ENCODE measurements around the gene CLK1. TPM values are rescaled to one million over a fixed set of nuclear protein-coding genes. Genes with fewer than 3 reads are reported as not detected.
A peak's percentile ranks its signal among the peaks of the same experiment; 100 is the strongest.
"Not testable (repeated sequence)": the region's sequence is repeated elsewhere in the genome, so short reads cannot be mapped to it uniquely, and the experiment has no call there.

The CLK1 gene
- total and polyA plus RNA-seq, 3 experiments from 2014 or later, result 44.8 to 114 (median 110) TPM

DNA sequence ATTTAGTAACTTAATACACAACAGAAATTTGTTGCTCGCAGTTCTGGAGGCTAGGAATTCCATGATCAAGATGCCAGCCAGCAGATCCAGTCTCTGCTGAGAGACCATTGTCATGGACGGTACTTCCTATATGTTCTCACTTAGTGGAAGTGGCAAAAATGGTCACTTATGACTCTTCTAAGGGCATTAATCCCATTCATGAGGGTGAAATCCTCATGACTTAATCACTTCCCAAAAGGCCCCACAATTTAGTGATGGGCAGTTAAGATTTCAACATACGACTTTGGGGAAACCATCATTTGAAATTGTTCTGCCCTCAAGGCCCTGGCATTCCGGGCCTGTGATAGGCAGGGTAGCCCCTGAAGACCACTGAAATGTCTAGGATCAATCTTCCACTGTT lies 29.8 kb downstream of the CLK1 start:
- H3K4me1 Mint-ChIP-seq, result no peaks in the 10 kb centered on the region
- Histone ChIP-seq H3K9me3 (ENCODE audit: low read length) (peaks cover 4% of the 10 kb centered on the region), H3K36me3 (ENCODE audit: insufficient read depth, low read length) (no peaks in the 10 kb centered on the region), H3K4me3 (ENCODE audit: low read length) (no peak overlapping the region), H3K4me1 (ENCODE audit: insufficient read depth, low read length) (no peaks in the 10 kb centered on the region), H3K27ac (ENCODE audit: low read depth, low read length) (no peak overlapping the region), H3K27me3 (ENCODE audit: insufficient read depth, low read length, poor library complexity, severe bottlenecking) (no peaks in the 10 kb centered on the region)
- H3K27ac Mint-ChIP-seq, result peak overlapping the region in 1 of 8 donors; percentile 44
- H3K9me3 Mint-ChIP-seq, result peaks cover 0 to 14% (median 12%) of the 10 kb centered on the region in 5 donors
- ChIA-PET POLR2A (no interaction called here), CTCF (no interaction called here)
- peaks cover 0 to 4% of the 10 kb centered on the region in 2 donors for H3K27me3 Mint-ChIP-seq
- H3K36me3 Mint-ChIP-seq, result peaks cover 0 to 20% (median 1%) of the 10 kb centered on the region in 3 donors
- no peak overlapping the region for H3K4me3 Mint-ChIP-seq
- no peak for DNase-seq

DNA sequence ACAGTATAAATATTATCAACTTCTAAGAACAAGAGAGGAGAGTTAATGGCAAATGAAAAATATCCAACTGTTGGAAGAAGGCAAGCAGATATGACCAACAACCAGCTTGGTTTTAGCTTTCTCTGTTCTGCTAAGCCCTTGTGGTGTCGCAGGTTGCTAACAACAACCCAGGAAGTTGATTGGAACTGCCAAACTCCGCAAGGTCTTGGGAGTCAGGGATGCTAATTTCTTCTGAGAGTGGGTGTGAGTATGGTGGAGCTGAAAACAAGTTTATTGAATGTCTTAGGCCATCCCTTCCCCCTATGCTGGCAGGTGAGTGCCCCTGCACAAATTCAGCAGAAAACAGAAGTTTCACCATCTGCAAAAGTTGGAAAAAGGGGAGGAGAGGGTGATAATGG lies 35.2 kb downstream of the CLK1 start:
- no peaks in the 10 kb centered on the region for H3K27me3 ChIP-seq (ENCODE audit: insufficient read depth, low read length, poor library complexity, severe bottlenecking)
- H3K9me3 ChIP-seq (ENCODE audit: low read length), result no peaks in the 10 kb centered on the region
- POLR2A ChIA-PET, result no interaction called here
- CTCF ChIA-PET, result no interaction called here
- no peak overlapping the region for H3K4me3 ChIP-seq (ENCODE audit: low read length)
- H3K27me3 Mint-ChIP-seq, result no peaks in the 10 kb centered on the region
- no peak overlapping the region for H3K27ac ChIP-seq (ENCODE audit: low read depth, low read length)
- peaks cover 0 to 15% (median 1%) of the 10 kb centered on the region in 3 donors for H3K36me3 Mint-ChIP-seq
- no peaks in the 10 kb centered on the region for H3K36me3 ChIP-seq (ENCODE audit: insufficient read depth, low read length)
- no peak overlapping the region for H3K4me3 Mint-ChIP-seq
- no peaks in the 10 kb centered on the region for H3K4me1 Mint-ChIP-seq
- H3K4me1 ChIP-seq (ENCODE audit: insufficient read depth, low read length), result no peaks in the 10 kb centered on the region
- no peak for DNase-seq
- no peak overlapping the region for H3K27ac Mint-ChIP-seq
- H3K9me3 Mint-ChIP-seq, result no peaks in the 10 kb centered on the region

DNA sequence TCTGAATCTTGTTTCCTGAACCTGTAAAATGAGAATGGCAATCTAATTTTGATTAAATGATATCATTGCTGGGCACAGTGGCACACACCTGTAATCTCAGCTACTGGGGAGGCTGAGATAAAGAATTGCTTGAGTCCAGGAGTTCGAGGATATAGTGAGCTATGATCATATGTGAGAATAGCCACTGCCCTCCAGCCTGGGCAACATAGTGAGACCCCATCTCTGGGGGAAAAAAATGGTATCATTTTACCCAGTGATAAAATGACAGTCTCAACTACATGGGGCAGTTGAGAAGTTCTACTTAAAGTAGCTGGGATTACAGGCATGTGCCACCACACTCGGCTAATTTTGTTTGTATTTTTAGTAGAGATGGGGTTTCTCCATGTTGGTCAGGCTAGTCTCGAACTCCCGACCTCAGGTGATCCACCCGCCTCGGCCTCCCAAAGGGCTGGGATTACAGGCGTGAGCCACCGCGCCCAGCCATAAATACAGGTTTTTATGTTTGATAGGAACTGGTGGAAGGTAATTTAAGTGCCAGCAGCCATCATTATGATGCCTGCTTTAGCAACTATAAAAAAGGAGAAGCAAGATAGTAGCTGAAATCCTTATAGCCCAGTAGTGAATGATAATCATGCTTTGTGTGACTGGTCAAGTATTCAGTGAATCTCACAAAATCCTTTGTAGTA lies 35.7 kb downstream of the CLK1 start:
- DNase-seq, result no peak
- no peak overlapping the region for H3K27ac ChIP-seq (ENCODE audit: low read depth, low read length)
- Mint-ChIP-seq H3K27me3 (no peaks in the 10 kb centered on the region), H3K4me1 (no peaks in the 10 kb centered on the region), H3K27ac (no peak overlapping the region), H3K9me3 (no peaks in the 10 kb centered on the region), H3K4me3 (no peak overlapping the region), H3K36me3 (peaks cover 0 to 18% (median 1%) of the 10 kb centered on the region in 3 donors)
- H3K36me3 ChIP-seq (ENCODE audit: insufficient read depth, low read length), result no peaks in the 10 kb centered on the region
- ChIA-PET CTCF (no interaction called here), POLR2A (no interaction called here)
- no peak overlapping the region for H3K4me3 ChIP-seq (ENCODE audit: low read length)
- no peaks in the 10 kb centered on the region for H3K4me1 ChIP-seq (ENCODE audit: insufficient read depth, low read length)
- no peaks in the 10 kb centered on the region for H3K27me3 ChIP-seq (ENCODE audit: insufficient read depth, low read length, poor library complexity, severe bottlenecking)
- no peaks in the 10 kb centered on the region for H3K9me3 ChIP-seq (ENCODE audit: low read length)

DNA sequence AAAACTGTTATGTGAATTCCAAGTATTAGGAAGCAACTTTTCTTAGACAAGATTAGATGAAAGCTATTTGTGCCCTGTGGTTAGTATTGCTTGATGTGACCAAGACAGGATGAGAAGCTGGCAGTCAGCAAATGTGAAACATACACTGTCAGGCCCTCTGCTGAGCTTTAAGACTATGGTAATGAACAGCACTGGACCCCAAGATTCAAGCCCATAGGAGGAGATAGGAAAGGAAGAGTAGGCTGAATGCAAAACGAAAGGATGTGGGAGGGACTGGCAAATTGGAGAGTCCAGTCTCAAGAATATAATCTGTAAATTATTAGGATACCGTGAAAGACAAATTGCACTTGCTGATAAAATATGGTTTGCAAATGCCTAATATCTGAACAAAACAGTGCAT lies 36.4 kb downstream of the CLK1 start:
- H3K36me3 ChIP-seq (ENCODE audit: insufficient read depth, low read length), result no peaks in the 10 kb centered on the region
- H3K27ac Mint-ChIP-seq, result peak overlapping the region in 2 of 8 donors; percentile 4 to 69
- H3K27me3 Mint-ChIP-seq, result no peaks in the 10 kb centered on the region
- no peaks in the 10 kb centered on the region for H3K4me1 Mint-ChIP-seq
- CTCF ChIA-PET, result no interaction called here
- no peak overlapping the region for H3K4me3 ChIP-seq (ENCODE audit: low read length)
- no peaks in the 10 kb centered on the region for H3K4me1 ChIP-seq (ENCODE audit: insufficient read depth, low read length)
- no peak for DNase-seq
- POLR2A ChIA-PET, result no interaction called here
- no peaks in the 10 kb centered on the region for H3K9me3 Mint-ChIP-seq
- no peak overlapping the region for H3K27ac ChIP-seq (ENCODE audit: low read depth, low read length)
- H3K9me3 ChIP-seq (ENCODE audit: low read length), result no peaks in the 10 kb centered on the region
- peaks cover 0 to 19% (median 1%) of the 10 kb centered on the region in 3 donors for H3K36me3 Mint-ChIP-seq
- no peaks in the 10 kb centered on the region for H3K27me3 ChIP-seq (ENCODE audit: insufficient read depth, low read length, poor library complexity, severe bottlenecking)
- H3K4me3 Mint-ChIP-seq, result no peak overlapping the region

DNA sequence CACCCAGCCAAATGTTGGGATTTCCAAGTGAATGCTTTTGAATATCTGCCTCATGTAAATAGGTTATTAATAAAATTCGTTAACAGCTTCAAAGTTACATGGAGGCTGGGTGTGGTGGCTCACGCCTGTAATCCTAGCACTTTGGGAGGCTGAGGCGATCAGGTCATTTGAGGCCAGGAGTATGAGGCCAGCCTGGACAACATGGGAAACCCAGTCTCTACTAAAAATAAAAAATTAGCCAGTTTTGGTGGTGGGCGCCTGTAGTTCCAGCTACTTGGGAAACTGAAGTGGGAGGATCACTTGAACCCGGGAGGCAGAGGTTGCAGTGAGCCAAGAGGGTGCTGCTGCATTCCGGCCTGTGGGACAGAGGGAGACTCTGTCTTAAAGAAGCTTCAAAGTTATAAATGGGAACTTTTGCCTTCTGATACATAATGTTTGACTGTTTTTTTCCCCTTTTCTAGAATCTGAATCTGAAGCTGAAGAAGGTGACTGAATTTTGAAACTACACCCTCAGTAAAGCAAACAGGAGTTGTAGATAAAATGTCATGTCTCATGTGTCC lies 42.7 kb downstream of the CLK1 start:
- H3K27me3 Mint-ChIP-seq, result no peaks in the 10 kb centered on the region
- Histone ChIP-seq H3K4me3 (ENCODE audit: low read length) (no peak overlapping the region), H3K27me3 (ENCODE audit: insufficient read depth, low read length, poor library complexity, severe bottlenecking) (no peaks in the 10 kb centered on the region), H3K9me3 (ENCODE audit: low read length) (no peaks in the 10 kb centered on the region), H3K4me1 (ENCODE audit: insufficient read depth, low read length) (no peaks in the 10 kb centered on the region), H3K27ac (ENCODE audit: low read depth, low read length) (no peak overlapping the region), H3K36me3 (ENCODE audit: insufficient read depth, low read length) (peaks cover 48% of the 10 kb centered on the region)
- no peak for DNase-seq
- H3K9me3 Mint-ChIP-seq, result no peaks in the 10 kb centered on the region
- no peak overlapping the region for H3K4me3 Mint-ChIP-seq
- H3K27ac Mint-ChIP-seq, result peak overlapping the region in 4 of 8 donors; percentile 19 to 62 (median 28)
- ChIA-PET POLR2A (no interaction called here), CTCF (interaction anchor here (1.2 kb wide), 1 partner anchor 76 kb away, joined by 3 read pairs; no protein-coding TSS in a partner anchor)
- peaks cover 0 to 15% (median 5%) of the 10 kb centered on the region in 3 donors for H3K4me1 Mint-ChIP-seq
- peaks cover 15 to 67% (median 17%) of the 10 kb centered on the region in 3 donors for H3K36me3 Mint-ChIP-seq

DNA sequence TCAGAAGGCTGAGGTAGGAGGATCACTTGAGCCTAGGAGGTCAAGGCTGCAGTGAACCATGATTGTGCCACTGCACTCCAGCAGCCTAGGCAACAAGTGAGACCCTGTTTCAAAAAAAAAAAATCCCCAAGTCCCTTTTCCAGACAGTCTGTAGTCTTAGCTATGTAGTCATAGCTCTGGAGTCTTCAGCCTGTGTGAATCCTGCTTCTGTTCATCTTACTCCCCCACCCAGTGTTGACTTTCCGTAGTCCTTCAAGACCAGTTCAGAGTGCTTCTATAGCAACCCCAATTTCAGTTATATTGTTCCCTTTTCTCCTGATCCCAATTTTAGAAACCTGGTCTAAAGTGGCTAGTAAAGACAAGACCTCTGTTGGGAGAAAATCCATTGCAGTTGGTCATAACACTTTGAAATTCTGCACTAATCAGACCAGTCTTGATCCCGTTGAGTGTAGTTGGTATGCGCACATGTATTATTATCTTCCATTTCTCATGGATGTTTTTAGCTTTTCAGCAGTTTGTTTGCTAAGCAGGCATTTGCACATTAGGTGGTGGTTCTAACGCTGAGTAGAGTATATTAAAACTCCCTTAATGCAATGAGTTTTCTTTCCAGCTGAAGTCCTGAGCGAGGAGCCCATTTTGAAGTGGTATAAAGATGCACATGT lies 43.8 kb downstream of the CLK1 start:
- H3K9me3 Mint-ChIP-seq, result no peaks in the 10 kb centered on the region
- ChIA-PET POLR2A (no interaction called here), CTCF (interaction anchor here (1.2 kb wide), 1 partner anchor 77 kb away, joined by 3 read pairs; no protein-coding TSS in a partner anchor)
- H3K27me3 ChIP-seq (ENCODE audit: insufficient read depth, low read length, poor library complexity, severe bottlenecking), result no peaks in the 10 kb centered on the region
- H3K36me3 Mint-ChIP-seq, result peaks cover 15 to 73% (median 25%) of the 10 kb centered on the region in 3 donors
- peaks cover 5 to 24% (median 16%) of the 10 kb centered on the region in 3 donors for H3K4me1 Mint-ChIP-seq
- H3K27ac Mint-ChIP-seq, result peak overlapping the region in 5 of 8 donors; percentile 22 to 90 (median 35)
- H3K4me1 ChIP-seq (ENCODE audit: insufficient read depth, low read length), result no peaks in the 10 kb centered on the region
- H3K4me3 Mint-ChIP-seq, result no peak overlapping the region
- no peak overlapping the region for H3K27ac ChIP-seq (ENCODE audit: low read depth, low read length)
- no peak for DNase-seq
- peaks cover 58% of the 10 kb centered on the region for H3K36me3 ChIP-seq (ENCODE audit: insufficient read depth, low read length)
- H3K4me3 ChIP-seq (ENCODE audit: low read length), result no peak overlapping the region
- H3K27me3 Mint-ChIP-seq, result no peaks in the 10 kb centered on the region
- no peaks in the 10 kb centered on the region for H3K9me3 ChIP-seq (ENCODE audit: low read length)

DNA sequence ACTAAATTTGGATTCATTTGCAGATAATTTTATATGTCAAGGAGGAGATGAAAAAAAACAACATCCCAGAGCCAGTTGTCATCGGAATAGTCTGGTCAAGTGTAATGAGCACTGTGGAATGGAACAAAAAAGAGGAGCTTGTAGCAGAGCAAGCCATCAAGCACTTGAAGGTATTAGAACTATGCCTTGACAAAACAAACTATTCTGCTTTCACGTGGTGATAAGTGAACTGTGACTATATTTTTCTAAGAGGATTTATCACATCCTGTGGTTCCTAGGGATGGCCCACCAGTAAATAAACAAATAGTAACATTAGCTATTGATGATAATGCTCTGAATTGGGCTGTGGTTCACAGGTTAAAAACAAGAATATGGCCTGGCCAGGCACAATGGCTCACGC lies 45.7 kb downstream of the CLK1 start:
- peaks cover 15 to 82% (median 37%) of the 10 kb centered on the region in 3 donors for H3K36me3 Mint-ChIP-seq
- H3K4me1 ChIP-seq (ENCODE audit: insufficient read depth, low read length), result peaks cover 13% of the 10 kb centered on the region
- H3K36me3 ChIP-seq (ENCODE audit: insufficient read depth, low read length), result peaks cover 78% of the 10 kb centered on the region
- POLR2A ChIA-PET, result interaction anchor here (1.0 kb wide), 1 partner anchor 45 kb away, joined by 4 read pairs; the partner anchor contains the start of gene CLK1
- DNase-seq; H3K27me3 ChIP-seq (ENCODE audit: insufficient read depth, low read length, poor library complexity, severe bottlenecking); H3K27me3 Mint-ChIP-seq; H3K9me3 ChIP-seq (ENCODE audit: low read length); H3K9me3 Mint-ChIP-seq; H3K4me3 Mint-ChIP-seq; H3K27ac ChIP-seq (ENCODE audit: low read depth, low read length); H3K4me3 ChIP-seq (ENCODE audit: low read length): not testable (repeated sequence)
- CTCF ChIA-PET, result interaction anchor here (0.9 kb wide), 1 partner anchor 105 kb away, joined by 3 read pairs; no protein-coding TSS in a partner anchor
- H3K4me1 Mint-ChIP-seq, result peaks cover 24 to 44% (median 35%) of the 10 kb centered on the region in 3 donors
- H3K27ac Mint-ChIP-seq, result peak overlapping the region in 3 of 8 donors; percentile 55 to 77 (median 64)

DNA sequence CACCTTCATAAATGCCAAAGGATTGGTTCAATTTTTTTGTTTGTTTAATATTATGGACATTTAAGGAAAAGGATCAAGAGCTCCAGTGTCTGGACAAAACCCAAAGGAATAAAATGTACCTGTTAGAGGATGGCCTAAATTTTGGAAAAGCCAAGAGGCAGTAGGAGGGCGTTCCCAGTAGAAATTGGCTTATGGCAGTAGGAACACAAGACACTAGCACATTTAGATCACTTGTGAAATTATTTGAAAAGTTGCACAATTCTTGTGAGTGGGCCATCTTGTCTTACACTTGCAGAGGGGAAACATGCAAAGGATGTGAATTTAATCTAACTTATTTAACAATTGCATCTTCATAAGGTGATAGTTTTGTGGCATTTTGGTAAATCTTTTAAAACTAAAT lies 49.5 kb downstream of the CLK1 start:
- no peaks in the 10 kb centered on the region for H3K9me3 ChIP-seq (ENCODE audit: low read length)
- H3K4me3 ChIP-seq (ENCODE audit: low read length), result no peak overlapping the region
- ChIA-PET CTCF (interaction anchor here (1.6 kb wide), 1 partner anchor 12 kb away, joined by 3 read pairs; no protein-coding TSS in a partner anchor), POLR2A (interaction anchor here (1.4 to 1.8 kb wide), 2 partner anchors 49 to 74 kb away, joined by 6 read pairs; partner anchors contain the start of genes CLK1, NIF3L1 and PPIL3)
- H3K4me1 ChIP-seq (ENCODE audit: insufficient read depth, low read length), result peaks cover 30% of the 10 kb centered on the region
- peaks cover 8 to 79% (median 32%) of the 10 kb centered on the region in 3 donors for H3K36me3 Mint-ChIP-seq
- H3K4me1 Mint-ChIP-seq, result peaks cover 50 to 66% (median 65%) of the 10 kb centered on the region in 3 donors
- H3K27me3 Mint-ChIP-seq, result peaks cover 0 to 6% of the 10 kb centered on the region in 2 donors
- DNase-seq, result no peak
- H3K36me3 ChIP-seq (ENCODE audit: insufficient read depth, low read length), result peaks cover 62% of the 10 kb centered on the region
- H3K4me3 Mint-ChIP-seq, result peak overlapping the region in 3 of 7 donors; percentile 1 to 100 (median 61)
- peak overlapping the region in 7 of 8 donors; percentile 8 to 94 (median 84) for H3K27ac Mint-ChIP-seq
- H3K27ac ChIP-seq (ENCODE audit: low read depth, low read length), result no peak overlapping the region
- no peaks in the 10 kb centered on the region for H3K9me3 Mint-ChIP-seq
- no peaks in the 10 kb centered on the region for H3K27me3 ChIP-seq (ENCODE audit: insufficient read depth, low read length, poor library complexity, severe bottlenecking)
